Spleen (tissue), 11 donors: Measurements from ENCODE around the gene C4orf50. TPM values are rescaled to one million over a fixed set of nuclear protein-coding genes. Genes with fewer than 3 reads are reported as not detected.
A peak's percentile ranks its signal among the peaks of the same experiment; 100 is the strongest.

Experiments
- DNase-seq: peaks from one replicate; pipeline ENCODE4 v3.0.0-alpha.2; 2020
- H3K27ac ChIP-seq, 8 donors: fragments of 200-600 bp; sonication (generic) in 7 of 8; 1 replicate in 4 of 8; 2 replicates in 4 of 8; pipeline versions ENCODE4 v1.5.0 to v1.8.0; 2016 to 2021; ENCODE audit warnings: inconsistent platforms in 4 of 8, mild to moderate bottlenecking in 4 of 8, moderate library complexity in 1 of 8
- H3K27me3 ChIP-seq, 7 donors: fragments of 200-600 bp; sonication (generic) in 6 of 7; replicated peaks in 1 of 7; 1 replicate in 4 of 7; 2 replicates in 3 of 7; pipeline versions ENCODE4 v1.5.0 to v1.8.0; 2016 to 2021; ENCODE audit warnings: inconsistent platforms in 3 of 7, mild to moderate bottlenecking in 1 of 7
- H3K36me3 ChIP-seq, 6 donors: fragments of 200-600 bp; sonication (generic) in 5 of 6; 1 replicate in 4 of 6; 2 replicates in 2 of 6; pipeline versions ENCODE4 v1.5.0 to v1.8.0; 2016 to 2021; ENCODE audit warnings: inconsistent platforms in 2 of 6
- H3K4me1 ChIP-seq, 6 donors: fragments of 200-600 bp; sonication (generic) in 5 of 6; 1 replicate in 3 of 6; 2 replicates in 3 of 6; pipeline versions ENCODE4 v1.5.0 to v1.8.0; 2016 to 2021; ENCODE audit warnings: inconsistent platforms in 3 of 6
- H3K4me3 ChIP-seq, 8 donors: fragments of 200-600 bp; sonication (generic) in 7 of 8; 1 replicate in 4 of 8; 2 replicates in 4 of 8; pipeline versions ENCODE4 v1.5.0 to v1.8.0; 2016 to 2021; ENCODE audit warnings: inconsistent platforms in 4 of 8, mild to moderate bottlenecking in 4 of 8, moderate library complexity in 2 of 8
- H3K9me3 ChIP-seq, 8 donors: fragments of 200-600 bp; sonication (generic) in 7 of 8; 1 replicate in 4 of 8; 2 replicates in 4 of 8; pipeline versions ENCODE4 v1.5.0 to v1.8.0; 2016 to 2021; ENCODE audit warnings: inconsistent platforms in 4 of 8
- POLR2A ChIP-seq, 3 donors: fragments of 450-650 bp; IDR thresholded peaks; one replicate each; pipeline ENCODE4 v1.5.1; 2017; ENCODE audit warnings: antibody characterized with exemption in 3 of 3, mild to moderate bottlenecking in 1 of 3
- POLR2AphosphoS5 ChIP-seq, 3 donors: sonication (generic); formaldehyde crosslinking; IDR thresholded peaks; one replicate each; pipeline ENCODE4 v1.5.1; 2017; ENCODE audit warnings: antibody characterized with exemption in 3 of 3
- WGBS, 5 donors: extraction: QIAGEN DNeasy Blood & Tissue Kit in 3 of 5; methylation state at CpG; one replicate each; pipeline versions ENCODE4 v1.1.5 to v1.1.7; 2013 to 2018; 5-methylcytosine and 5-hydroxymethylcytosine counted together
- intact Hi-C: fragments of 100-400 bp; cut with DNase I; formaldehyde crosslinking; loops from one replicate; pipeline ENCODE4 v1.15.0; 2023; ENCODE audit warnings: low total_unique reads
- polyA plus RNA-seq, 3 donors: library from polyadenylated mRNA; stranded (reverse); fragments of 200-250 nt; gene quantifications; one replicate each; pipeline ENCODE4 v1.2.1, GENCODE V29; 2013
- total RNA-seq, 7 donors: library from RNA; depleted of rRNA in 3 of 7; stranded (reverse); fragments of >200 nt in 3 of 7; fragmentation: NEBNext Ultra II Directional in 4 of 7; extraction: Animal tissue kit (Norgen Biotek cat#: 25700) in 4 of 7; gene quantifications; one replicate each; pipeline versions ENCODE4 v1.1.0 to v1.2.1, GENCODE V29; 2016 to 2021
- TF ChIP-seq, protein P1 (sequence below), 11 experiments: fragments of 200-600 bp in 7 of 11; fragments of 450-650 bp in 4 of 11; sonication (generic) in 4 of 11; IDR thresholded peaks in 8 of 11; conservative IDR thresholded peaks in 3 of 11; 1 replicate in 7 of 11; 2 replicates in 4 of 11; pipeline versions ENCODE4 v1.4.0 to v1.8.0; 2016 to 2021; ENCODE audit warnings: antibody characterized with exemption in 11 of 11, inconsistent platforms in 4 of 11, mild to moderate bottlenecking in 1 of 11
- donor health status: healthy with polysubstance abuse.
- donor health status: DM: no; HTN: no; CAD: no; lungs with moderate emphysema.
- donor health status: DM: no; HTN: no; CAD: no.
- donor health status: Bipolar disorder and iron deficiency.
- donor health status: healthy.
- donor health status: DM: no; HTN: no; CAD: no.
- donor health status: DM: yes; HTN: yes; CAD: no.

The C4orf50 gene
- total and polyA plus RNA-seq, 10 donors = 0.02 to 2.5 (median 0.30) TPM

DNA sequence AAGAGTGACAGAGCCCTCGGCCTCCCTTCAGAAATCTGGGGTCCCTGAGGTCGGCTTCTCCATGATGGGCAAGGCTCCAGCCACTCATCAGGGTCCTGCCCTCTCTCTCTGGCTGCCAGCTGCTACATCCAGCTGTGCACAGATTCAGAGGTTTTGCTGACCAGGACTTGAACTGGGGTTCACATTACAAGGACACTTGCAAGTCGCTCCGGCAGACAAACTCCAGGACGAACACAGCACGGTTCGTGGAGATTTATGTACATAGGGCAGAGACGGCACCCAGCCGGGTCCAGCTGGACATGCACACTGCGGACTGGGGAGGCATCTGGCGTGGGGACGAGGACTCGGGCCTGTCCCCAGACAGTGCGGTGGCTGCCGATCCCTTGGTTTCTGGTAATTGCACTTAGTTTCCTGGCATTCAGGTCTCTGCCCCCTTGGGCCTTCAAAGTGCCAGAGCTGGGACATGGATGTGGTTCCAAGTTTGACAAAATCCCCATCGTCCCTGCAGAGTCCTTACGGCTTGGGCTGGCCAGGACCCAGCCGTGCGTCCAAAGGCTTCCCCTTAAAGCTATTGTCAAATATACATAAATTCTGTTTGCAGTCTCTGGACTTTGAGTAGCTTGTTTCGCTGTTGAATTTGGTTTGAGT is 6.2 kb upstream of the C4orf50 start:
- intact Hi-C loops = no loop called here
- H3K27me3 ChIP-seq = peaks cover 0 to 13% (median 0%) of the 10 kb centered on the region in 7 donors
- 79 to 84% (median 84%) methylated on average over 16 to 20 of the region's 20 CpGs for WGBS, 5 donors

DNA sequence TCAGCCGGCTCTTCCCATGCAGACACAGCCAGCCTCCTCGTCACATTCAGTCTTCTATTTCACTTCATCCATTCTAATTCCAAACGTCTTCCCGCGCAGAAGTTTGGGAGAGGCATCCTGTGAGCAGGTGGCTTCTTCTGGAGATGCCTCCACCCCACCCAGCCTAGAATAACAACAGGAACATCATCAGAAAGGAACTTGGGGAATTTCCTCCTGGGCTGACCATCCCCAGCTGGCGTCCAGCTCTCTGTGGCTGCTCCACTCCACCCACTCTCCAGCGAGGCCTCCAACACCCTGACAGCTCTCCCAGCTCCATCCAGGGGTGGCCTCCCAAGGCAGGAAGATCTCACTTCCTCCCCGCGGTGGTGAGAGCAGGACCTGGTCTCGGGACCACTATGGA is 5.5 kb upstream of the C4orf50 start:
- TF ChIP-seq POLR2AphosphoS5 (IDR thresholded peaks at IDR 0.05) = no peak
- TF ChIP-seq, protein P1, sequence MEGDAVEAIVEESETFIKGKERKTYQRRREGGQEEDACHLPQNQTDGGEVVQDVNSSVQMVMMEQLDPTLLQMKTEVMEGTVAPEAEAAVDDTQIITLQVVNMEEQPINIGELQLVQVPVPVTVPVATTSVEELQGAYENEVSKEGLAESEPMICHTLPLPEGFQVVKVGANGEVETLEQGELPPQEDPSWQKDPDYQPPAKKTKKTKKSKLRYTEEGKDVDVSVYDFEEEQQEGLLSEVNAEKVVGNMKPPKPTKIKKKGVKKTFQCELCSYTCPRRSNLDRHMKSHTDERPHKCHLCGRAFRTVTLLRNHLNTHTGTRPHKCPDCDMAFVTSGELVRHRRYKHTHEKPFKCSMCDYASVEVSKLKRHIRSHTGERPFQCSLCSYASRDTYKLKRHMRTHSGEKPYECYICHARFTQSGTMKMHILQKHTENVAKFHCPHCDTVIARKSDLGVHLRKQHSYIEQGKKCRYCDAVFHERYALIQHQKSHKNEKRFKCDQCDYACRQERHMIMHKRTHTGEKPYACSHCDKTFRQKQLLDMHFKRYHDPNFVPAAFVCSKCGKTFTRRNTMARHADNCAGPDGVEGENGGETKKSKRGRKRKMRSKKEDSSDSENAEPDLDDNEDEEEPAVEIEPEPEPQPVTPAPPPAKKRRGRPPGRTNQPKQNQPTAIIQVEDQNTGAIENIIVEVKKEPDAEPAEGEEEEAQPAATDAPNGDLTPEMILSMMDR (IDR thresholded peaks at IDR 0.05 in 8 of 11, conservative IDR thresholded peaks at IDR 0.05 in 3 of 11) = no peak
- H3K4me1 ChIP-seq = peaks cover 0 to 10% (median 2%) of the 10 kb centered on the region in 6 donors
- H3K9me3 ChIP-seq = no peaks in the 10 kb centered on the region
- intact Hi-C loops = no loop called here
- DNase-seq = no peak
- H3K36me3 ChIP-seq = no peaks in the 10 kb centered on the region
- peaks cover 0 to 20% (median 0%) of the 10 kb centered on the region in 7 donors for H3K27me3 ChIP-seq
- H3K4me3 ChIP-seq = no peak overlapping the region
- 64 to 87% (median 79%) methylated on average over 9 to 10 of the region's 10 CpGs for WGBS, 5 donors
- no peak overlapping the region for H3K27ac ChIP-seq

More for the DNA sequence above, 6.2 kb upstream of the C4orf50 start:
- peaks cover 0 to 10% (median 2%) of the 10 kb centered on the region in 6 donors for H3K4me1 ChIP-seq
- no peak overlapping the region for H3K4me3 ChIP-seq
- no peak overlapping the region for H3K27ac ChIP-seq
- DNase-seq = no peak
- H3K36me3 ChIP-seq = no peaks in the 10 kb centered on the region
- H3K9me3 ChIP-seq = no peaks in the 10 kb centered on the region
- TF ChIP-seq POLR2AphosphoS5 (IDR thresholded peaks at IDR 0.05) (no peak), POLR2A (IDR thresholded peaks at IDR 0.05) (no peak)
- TF ChIP-seq, protein P1 (IDR thresholded peaks at IDR 0.05 in 8 of 11, conservative IDR thresholded peaks at IDR 0.05 in 3 of 11) = no peak

DNA sequence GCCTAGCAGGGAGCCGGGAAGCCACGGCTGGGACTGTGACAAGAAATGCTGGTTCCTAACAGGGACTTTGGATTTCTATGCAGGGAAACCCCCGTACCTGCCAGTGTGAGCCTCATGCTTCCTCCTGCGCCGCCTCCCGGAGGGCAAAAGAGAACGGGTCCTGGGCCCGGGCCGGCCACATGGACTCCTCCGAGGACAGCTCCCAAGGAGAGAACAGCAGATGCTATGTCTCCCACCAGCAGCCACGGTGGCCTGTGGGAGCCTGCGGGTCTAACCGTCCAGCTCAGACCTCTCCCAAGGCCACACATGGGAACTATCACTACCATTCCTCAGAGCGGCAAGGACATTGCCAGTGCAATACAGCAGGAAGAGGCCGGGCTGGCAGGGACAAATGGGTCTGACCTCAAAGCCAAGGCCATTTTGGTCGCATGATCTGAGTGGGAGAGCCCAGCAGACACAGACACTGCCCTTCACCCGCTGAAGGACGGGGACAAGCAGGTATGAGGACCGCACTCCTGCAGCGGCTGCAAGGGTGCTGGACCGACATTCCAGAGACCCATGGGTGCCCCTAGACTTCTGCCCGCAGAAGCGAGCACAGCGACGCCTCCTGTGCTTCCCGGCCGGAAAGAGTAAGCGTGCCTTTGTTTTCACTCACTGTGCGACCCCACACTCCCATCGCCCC is 4.5 kb upstream of the C4orf50 start:
- DNase-seq = no peak
- Histone ChIP-seq H3K4me3 (peak overlapping the region in 1 of 8 donors; percentile 17), H3K4me1 (peaks cover 0 to 10% (median 2%) of the 10 kb centered on the region in 6 donors), H3K36me3 (no peaks in the 10 kb centered on the region), H3K9me3 (no peaks in the 10 kb centered on the region), H3K27ac (no peak overlapping the region), H3K27me3 (peaks cover 0 to 19% (median 0%) of the 10 kb centered on the region in 7 donors)
- TF ChIP-seq, protein P1 (IDR thresholded peaks at IDR 0.05 in 8 of 11, conservative IDR thresholded peaks at IDR 0.05 in 3 of 11) = no peak
- TF ChIP-seq POLR2AphosphoS5 (IDR thresholded peaks at IDR 0.05) = peak in 2 of 3 donors; percentile 11 to 42
- intact Hi-C loops = no loop called here
- 59 to 74% (median 68%) methylated on average over 24 to 30 of the region's 30 CpGs for WGBS, 5 donors
